ENCODE results near the gene RRAS.

RRAS gene

DNA sequence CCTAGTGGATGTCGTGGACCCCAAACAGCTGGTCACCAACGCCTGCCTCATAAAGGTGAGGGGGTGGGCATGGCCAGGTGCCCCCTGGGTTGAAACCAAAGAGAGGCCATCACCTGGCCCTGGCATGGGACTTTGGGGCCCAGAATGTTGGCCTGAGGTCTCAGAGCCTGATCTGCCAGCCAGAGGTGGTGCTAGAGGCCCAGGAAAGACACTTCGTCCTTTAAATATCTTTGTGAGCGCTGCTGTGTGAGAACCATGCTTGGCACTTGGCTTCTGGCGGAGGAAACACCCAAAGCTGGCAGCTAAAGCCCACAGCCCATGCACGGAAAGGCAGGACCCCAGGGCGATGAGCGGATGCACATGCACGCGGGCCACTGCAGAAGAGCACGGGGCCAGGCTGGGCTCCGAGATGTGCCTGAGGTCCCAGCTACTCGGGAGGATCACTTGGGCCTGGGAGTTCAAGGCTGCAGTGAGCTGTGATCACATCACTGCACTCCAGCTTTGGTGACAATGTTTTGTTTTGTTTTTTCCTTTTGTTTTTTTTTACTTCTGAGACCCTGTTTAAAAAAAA lies 45.1 kb upstream of the RRAS start:
- DNase-seq (ENCODE audit: low read depth, low spot score), result no peak
- Histone ChIP-seq H3K4me3 (no peak overlapping the region), H3K27ac (no peak overlapping the region), H3K36me3 (ENCODE audit: insufficient read depth, low read length) (peaks cover 64% of the 10 kb centered on the region), H3K9me3 (ENCODE audit: low read depth, low read length) (no peaks in the 10 kb centered on the region), H3K9ac (ENCODE audit: insufficient read length) (no peak overlapping the region)
- TF ChIP-seq EZH2 (IDR thresholded peaks at IDR 0.05) (no peak), POLR2AphosphoS5 (IDR thresholded peaks at IDR 0.05; ENCODE audit: borderline replicate concordance, low read depth, low read length) (no peak), FOXP2 (optimal IDR thresholded peaks at IDR 0.05; ENCODE audit: control extremely low read depth, extremely low read length, insufficient read depth) (no peak)

DNA sequence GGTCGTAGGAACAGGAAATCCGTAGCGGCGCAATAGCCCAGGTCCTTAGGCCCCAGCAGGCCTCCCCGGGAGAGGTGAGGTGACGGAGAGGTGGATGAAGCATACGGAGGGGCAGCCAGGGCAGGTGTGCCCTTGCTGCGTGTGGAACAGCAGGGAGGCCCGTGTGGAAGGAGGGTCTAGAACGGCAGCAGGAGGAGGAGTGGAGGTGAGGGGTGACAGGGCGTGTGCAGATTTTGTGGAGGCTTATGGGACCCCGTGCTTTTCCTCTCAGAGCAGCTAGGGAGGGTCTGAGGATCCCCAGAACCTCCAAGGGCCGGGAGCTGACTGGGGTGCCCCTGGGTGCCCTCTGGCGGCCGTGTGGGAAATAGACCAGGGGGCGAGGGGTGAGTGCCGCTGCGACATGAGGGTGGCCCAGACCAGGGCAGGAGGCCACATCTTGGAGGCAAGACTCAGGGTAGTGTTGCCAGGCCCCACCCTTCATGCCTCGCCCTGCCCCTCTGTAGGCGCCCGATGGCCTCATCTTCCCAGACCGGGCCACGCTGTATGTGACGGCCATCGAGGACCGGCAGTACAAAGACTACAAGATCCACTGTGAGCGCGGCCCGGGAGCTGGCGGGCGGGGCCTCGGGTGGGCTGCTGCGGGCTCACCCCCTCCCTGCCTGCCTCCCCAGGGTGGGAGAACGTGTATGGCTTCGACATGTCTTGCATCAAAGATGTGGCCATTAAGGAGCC lies 44.5 kb upstream of the RRAS start:
- Histone ChIP-seq H3K27ac (no peak overlapping the region), H3K9me3 (ENCODE audit: low read depth, low read length) (no peaks in the 10 kb centered on the region), H3K4me3 (no peak overlapping the region), H3K9ac (ENCODE audit: insufficient read length) (no peak overlapping the region), H3K36me3 (ENCODE audit: insufficient read depth, low read length) (peaks cover 68% of the 10 kb centered on the region)
- TF ChIP-seq EZH2 (IDR thresholded peaks at IDR 0.05) (no peak), POLR2AphosphoS5 (IDR thresholded peaks at IDR 0.05; ENCODE audit: borderline replicate concordance, low read depth, low read length) (no peak), FOXP2 (optimal IDR thresholded peaks at IDR 0.05; ENCODE audit: control extremely low read depth, extremely low read length, insufficient read depth) (no peak)
- no peak for DNase-seq (ENCODE audit: low read depth, low spot score)

- no peak overlapping the region for H3K4me3 ChIP-seq
- no peak overlapping the region for H3K27ac ChIP-seq
- TF ChIP-seq EZH2 (IDR thresholded peaks at IDR 0.05) (no peak), FOXP2 (optimal IDR thresholded peaks at IDR 0.05; ENCODE audit: control extremely low read depth, extremely low read length, insufficient read depth) (no peak)
- H3K9ac ChIP-seq (ENCODE audit: insufficient read length), result no peak overlapping the region
- H3K9me3 ChIP-seq (ENCODE audit: low read depth, low read length), result no peaks in the 10 kb centered on the region
- no peak for DNase-seq (ENCODE audit: low read depth, low spot score)
- H3K36me3 ChIP-seq (ENCODE audit: insufficient read depth, low read length), result peaks cover 68% of the 10 kb centered on the region
Observed at GRCh38 chr19:49683814-49684250, 43.9 kb upstream of the RRAS start.

DNA sequence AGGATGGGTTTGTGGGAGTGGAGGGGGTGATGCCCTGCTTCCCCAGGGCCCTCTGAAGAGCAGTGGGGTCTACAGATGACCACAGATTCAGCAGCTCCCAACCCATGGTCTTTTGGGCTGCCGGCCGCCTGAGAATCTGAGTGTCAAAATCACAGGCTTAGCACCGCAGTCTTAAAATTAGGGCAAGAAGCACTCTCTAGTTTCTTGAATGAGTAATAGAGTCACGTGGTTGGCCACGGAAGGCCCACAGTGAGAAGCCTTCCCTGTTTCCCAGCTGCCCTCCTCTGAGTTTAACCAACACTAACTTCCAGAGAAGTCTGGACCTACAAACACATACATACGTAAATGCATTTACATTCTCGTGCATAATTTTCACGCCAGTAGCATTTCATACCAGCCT lies 42.3 kb upstream of the RRAS start:
- Histone ChIP-seq H3K9me3 (ENCODE audit: low read depth, low read length) (no peaks in the 10 kb centered on the region), H3K36me3 (ENCODE audit: insufficient read depth, low read length) (peaks cover 68% of the 10 kb centered on the region), H3K27ac (no peak overlapping the region; the same call in 1 of the 2 replicates), H3K4me3 (no peak overlapping the region), H3K9ac (ENCODE audit: insufficient read length) (no peak overlapping the region)
- TF ChIP-seq EZH2 (IDR thresholded peaks at IDR 0.05), result no peak
- no peak for TF ChIP-seq POLR2AphosphoS5 (IDR thresholded peaks at IDR 0.05; ENCODE audit: borderline replicate concordance, low read depth, low read length)
- TF ChIP-seq FOXP2 (optimal IDR thresholded peaks at IDR 0.05; ENCODE audit: control extremely low read depth, extremely low read length, insufficient read depth), result no peak
- DNase-seq (ENCODE audit: low read depth, low spot score), result no peak

DNA sequence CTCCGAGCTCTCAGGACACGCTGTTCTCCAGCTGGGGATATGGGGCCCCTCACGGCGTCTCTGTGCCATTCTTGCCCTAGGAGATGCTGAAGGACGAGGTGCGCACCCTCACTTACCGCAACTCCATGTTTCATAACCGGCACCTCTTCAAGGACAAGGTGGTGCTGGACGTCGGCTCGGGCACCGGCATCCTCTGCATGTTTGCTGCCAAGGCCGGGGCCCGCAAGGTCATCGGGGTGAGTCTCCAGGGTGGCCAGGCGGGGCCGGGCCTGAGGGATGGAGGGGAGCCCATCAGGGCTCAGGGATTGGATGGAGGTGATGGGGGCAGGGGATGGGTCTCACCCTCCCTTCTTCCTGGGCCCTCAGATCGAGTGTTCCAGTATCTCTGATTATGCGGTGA lies 41.9 kb upstream of the RRAS start:
- no peaks in the 10 kb centered on the region for H3K9me3 ChIP-seq (ENCODE audit: low read depth, low read length)
- no peak for DNase-seq (ENCODE audit: low read depth, low spot score)
- TF ChIP-seq POLR2AphosphoS5 (IDR thresholded peaks at IDR 0.05; ENCODE audit: borderline replicate concordance, low read depth, low read length) (no peak), FOXP2 (optimal IDR thresholded peaks at IDR 0.05; ENCODE audit: control extremely low read depth, extremely low read length, insufficient read depth) (no peak), EZH2 (IDR thresholded peaks at IDR 0.05) (no peak)
- no peak overlapping the region for H3K27ac ChIP-seq
- peaks cover 64% of the 10 kb centered on the region for H3K36me3 ChIP-seq (ENCODE audit: insufficient read depth, low read length)
- no peak overlapping the region for H3K4me3 ChIP-seq
- H3K9ac ChIP-seq (ENCODE audit: insufficient read length), result no peak overlapping the region

DNA sequence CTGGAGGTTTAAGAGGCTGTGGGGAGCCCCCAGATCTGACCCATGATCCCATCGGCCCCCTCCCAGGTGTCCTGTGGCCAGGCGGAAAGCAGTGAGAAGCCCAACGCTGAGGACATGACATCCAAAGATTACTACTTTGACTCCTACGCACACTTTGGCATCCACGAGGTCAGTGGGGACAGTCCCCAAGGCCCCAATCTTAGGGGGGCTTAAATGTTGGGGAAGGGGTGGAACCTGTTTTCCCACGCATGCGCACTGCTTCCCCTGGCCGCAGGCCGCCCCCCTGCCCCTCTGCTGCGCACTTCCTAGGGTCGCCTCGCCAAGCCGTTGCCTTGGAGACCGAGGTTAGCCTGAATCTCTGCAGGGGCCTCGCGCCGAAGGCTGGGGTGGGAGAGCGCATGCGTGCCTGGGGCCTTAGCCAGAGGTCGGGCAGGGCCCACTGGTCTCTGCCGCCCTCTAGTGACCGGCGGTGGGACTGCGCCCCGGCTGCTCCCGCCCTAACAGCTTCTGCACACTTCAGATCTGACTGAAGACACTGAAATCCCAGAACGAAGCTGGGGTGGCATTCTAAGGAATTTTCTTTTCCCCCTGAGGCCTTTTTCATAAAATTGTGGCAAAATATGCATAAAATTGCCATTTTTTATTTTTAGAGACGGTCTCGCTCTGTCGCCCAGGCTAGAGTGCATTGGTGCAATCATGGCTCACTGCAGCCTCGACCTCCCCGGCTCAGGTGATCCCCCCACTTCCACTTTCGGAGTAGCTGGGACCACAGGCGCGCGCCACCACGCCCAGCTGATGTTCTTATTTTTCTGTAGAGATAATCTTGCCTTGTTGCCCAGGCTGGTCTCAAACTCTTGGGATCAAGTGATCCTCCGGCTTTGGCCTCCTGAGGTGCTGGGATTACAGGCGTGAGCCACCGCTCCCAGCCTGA lies 40.7 kb upstream of the RRAS start:
- Histone ChIP-seq H3K27ac (peak overlapping the region; percentile 91), H3K9me3 (ENCODE audit: low read depth, low read length) (no peaks in the 10 kb centered on the region), H3K9ac (ENCODE audit: insufficient read length) (peak overlapping the region; percentile 57), H3K36me3 (ENCODE audit: insufficient read depth, low read length) (peaks cover 56% of the 10 kb centered on the region), H3K4me3 (peak overlapping the region; percentile 93)
- TF ChIP-seq POLR2AphosphoS5 (IDR thresholded peaks at IDR 0.05; ENCODE audit: borderline replicate concordance, low read depth, low read length), result no peak
- TF ChIP-seq FOXP2 (optimal IDR thresholded peaks at IDR 0.05; ENCODE audit: control extremely low read depth, extremely low read length, insufficient read depth), result no peak
- no peak for TF ChIP-seq EZH2 (IDR thresholded peaks at IDR 0.05)
- peak; percentile 70 for DNase-seq (ENCODE audit: low read depth, low spot score)

DNA sequence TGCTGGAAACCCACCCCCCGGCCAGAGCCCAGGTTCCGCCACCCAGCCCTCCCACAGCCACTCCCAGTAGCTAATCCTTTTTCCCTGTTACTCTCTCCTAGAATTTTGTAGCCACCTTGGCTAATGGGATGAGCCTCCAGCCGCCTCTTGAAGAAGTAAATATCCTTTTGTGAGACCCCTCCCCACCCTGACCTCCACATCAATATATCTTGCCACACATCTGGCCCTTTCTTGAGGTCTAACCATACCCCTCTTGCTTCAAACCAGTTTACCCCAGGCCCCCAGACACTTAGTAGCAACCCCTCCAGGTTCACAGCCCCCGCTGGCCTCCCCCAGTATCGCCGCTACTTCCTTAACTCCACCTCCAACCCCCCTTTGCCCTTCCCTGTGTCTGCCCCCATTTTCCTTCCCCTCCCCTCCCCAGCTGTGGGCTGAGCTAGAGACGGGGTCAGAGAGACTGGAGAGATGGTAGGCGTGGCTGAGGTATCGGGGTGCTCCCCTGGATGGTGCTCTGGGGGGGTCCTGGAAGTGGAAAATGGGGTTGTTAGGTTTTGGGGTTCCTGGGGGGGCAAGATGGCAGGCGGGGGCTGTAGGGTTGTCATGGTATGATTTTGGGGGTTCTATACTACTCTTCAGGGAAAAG lies 39.9 kb upstream of the RRAS start:
- TF ChIP-seq EZH2 (IDR thresholded peaks at IDR 0.05) (no peak), FOXP2 (optimal IDR thresholded peaks at IDR 0.05; ENCODE audit: control extremely low read depth, extremely low read length, insufficient read depth) (no peak), POLR2AphosphoS5 (IDR thresholded peaks at IDR 0.05; ENCODE audit: borderline replicate concordance, low read depth, low read length) (no peak)
- Histone ChIP-seq H3K4me3 (peak overlapping the region; percentile 93), H3K9me3 (ENCODE audit: low read depth, low read length) (no peaks in the 10 kb centered on the region), H3K27ac (peak overlapping the region; percentile 91), H3K36me3 (ENCODE audit: insufficient read depth, low read length) (peaks cover 48% of the 10 kb centered on the region), H3K9ac (ENCODE audit: insufficient read length) (peak overlapping the region; percentile 57)
- DNase-seq (ENCODE audit: low read depth, low spot score), result no peak
